GM23248 (cell line): ENCODE results near the gene ARHGAP45.

Source experiments
- EZH2 ChIP-seq: fragments of 200-600 bp; sonication (generic); IDR thresholded peaks from 2 replicates; pipeline ENCODE4 v1.6.1; 2018; ENCODE audit warnings: antibody characterized with exemption, mild to moderate bottlenecking; ENCODE audit not compliant: insufficient read depth, poor library complexity, severe bottlenecking
- EZH2phosphoT487 ChIP-seq: fragments of 200-600 bp; sonication (generic); IDR thresholded peaks from 2 replicates; pipeline ENCODE4 v1.6.1; 2018; ENCODE audit warnings: antibody characterized with exemption, moderate library complexity, mild to moderate bottlenecking, low read depth; ENCODE audit not compliant: insufficient read depth

DNA sequence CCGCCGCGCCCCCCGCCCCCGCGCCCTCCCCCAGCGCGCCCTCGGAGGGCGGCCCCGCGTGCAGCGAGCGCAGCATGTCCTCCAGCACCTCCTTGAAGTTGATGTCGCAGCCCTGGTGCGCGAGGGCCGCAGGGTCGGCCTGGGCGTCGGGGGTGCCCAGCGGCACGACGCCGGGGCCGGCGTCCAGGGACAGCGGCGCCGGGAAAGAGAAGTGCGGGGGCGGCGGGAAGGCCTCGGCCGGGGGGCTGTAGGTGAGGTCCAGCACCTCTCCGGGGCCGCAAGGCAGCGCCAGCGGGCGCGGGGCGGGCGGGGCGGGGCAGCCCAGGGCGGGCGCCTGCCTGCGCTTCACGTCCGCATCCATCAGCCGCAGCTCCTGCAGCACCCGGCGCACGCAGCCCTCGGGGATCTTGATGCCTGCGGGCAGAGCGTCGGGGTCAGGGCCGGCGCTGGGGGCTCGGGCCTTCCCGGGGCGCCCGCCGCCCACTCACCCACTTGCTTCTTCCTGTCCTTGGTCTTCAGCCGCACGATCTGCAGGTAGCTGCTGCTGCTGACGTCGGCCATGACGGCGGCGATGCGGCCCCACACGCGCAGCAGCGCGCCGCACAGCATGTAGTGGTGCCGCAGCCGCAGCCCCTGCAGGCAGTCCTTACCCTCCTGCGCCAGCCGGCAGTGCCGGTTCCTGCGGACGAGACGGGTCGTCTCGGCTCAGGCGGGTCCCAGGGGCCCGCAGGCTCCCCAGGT, 41.5 kb downstream of the ARHGAP45 start:
- no peak for TF ChIP-seq EZH2phosphoT487
- TF ChIP-seq EZH2: no peak
